BE2C (cell line): ENCODE measurements around the gene TRIM37.

Experiments used
- DNase-seq: peaks from one replicate; pipeline ENCODE4 v3.0.0-alpha.2; 2020
- H3K27me3 ChIP-seq: fragments of 250-450 bp; sonication (Bioruptor Pico); 2 replicates; pipeline ENCODE4 v1.5.1; 2020; ENCODE audit warnings: mild to moderate bottlenecking
- H3K36me3 ChIP-seq: fragments of 250-450 bp; sonication (Bioruptor Pico); 2 replicates; pipeline ENCODE4 v1.5.1; 2020; ENCODE audit warnings: mild to moderate bottlenecking
- H3K4me1 ChIP-seq: fragments of 250-450 bp; sonication (Bioruptor Pico); 2 replicates; pipeline ENCODE4 v1.5.1; 2020
- H3K4me3 ChIP-seq: 2 replicates; pipeline ENCODE4 v1.5.1; 2011; ENCODE audit warnings: low read depth, low read length
- H3K9me3 ChIP-seq: fragments of 250-450 bp; sonication (Bioruptor Pico); 2 replicates; pipeline ENCODE4 v1.5.1; 2020
- CTCF ChIP-seq: IDR thresholded peaks from 2 replicates; pipeline ENCODE4 v1.5.1; 2012; ENCODE audit warnings: mild to moderate bottlenecking, low read depth, low read length

The TRIM37 gene

GRCh38 chr17:59121901-59122480 lies 15.3 kb upstream of the TRIM37 start:
- Histone ChIP-seq H3K36me3 (peaks cover 37% of the 10 kb centered on the region), H3K4me1 (no peaks in the 10 kb centered on the region), H3K27me3 (no peaks in the 10 kb centered on the region), H3K4me3 (no peak overlapping the region), H3K9me3 (no peaks in the 10 kb centered on the region)
- DNase-seq, result no peak
- no peak for TF ChIP-seq CTCF

GRCh38 chr17:59115474-59115873 lies 8.8 kb upstream of the TRIM37 start:
- Histone ChIP-seq H3K27me3 (no peaks in the 10 kb centered on the region), H3K4me3 (no peak overlapping the region), H3K36me3 (peaks cover 42% of the 10 kb centered on the region), H3K9me3 (no peaks in the 10 kb centered on the region), H3K4me1 (no peaks in the 10 kb centered on the region)
- TF ChIP-seq CTCF, result no peak
- no peak for DNase-seq

- no peaks in the 10 kb centered on the region for H3K4me1 ChIP-seq
- no peak overlapping the region for H3K4me3 ChIP-seq
- H3K36me3 ChIP-seq, result peaks cover 23% of the 10 kb centered on the region
- no peaks in the 10 kb centered on the region for H3K9me3 ChIP-seq
- no peak for DNase-seq
- TF ChIP-seq CTCF, result no peak
- H3K27me3 ChIP-seq, result no peaks in the 10 kb centered on the region
Measured at GRCh38 chr17:59111539-59111938, 4.9 kb upstream of the TRIM37 start.

GRCh38 chr17:59110973-59111372 lies 4.3 kb upstream of the TRIM37 start:
- H3K36me3 ChIP-seq, result peaks cover 23% of the 10 kb centered on the region
- no peak overlapping the region for H3K4me3 ChIP-seq
- H3K27me3 ChIP-seq, result no peaks in the 10 kb centered on the region
- no peak for TF ChIP-seq CTCF
- H3K4me1 ChIP-seq, result no peaks in the 10 kb centered on the region
- H3K9me3 ChIP-seq, result no peaks in the 10 kb centered on the region
- DNase-seq, result no peak

- no peak overlapping the region for H3K4me3 ChIP-seq
- no peaks in the 10 kb centered on the region for H3K27me3 ChIP-seq
- peaks cover 12% of the 10 kb centered on the region for H3K36me3 ChIP-seq
- DNase-seq, result no peak
- no peaks in the 10 kb centered on the region for H3K9me3 ChIP-seq
- TF ChIP-seq CTCF, result no peak
- H3K4me1 ChIP-seq, result no peaks in the 10 kb centered on the region
Measured at GRCh38 chr17:59108400-59109102, 1.9 kb upstream of the TRIM37 start.

- no peaks in the 10 kb centered on the region for H3K9me3 ChIP-seq
- no peak for DNase-seq
- no peaks in the 10 kb centered on the region for H3K4me1 ChIP-seq
- peak overlapping the region; percentile 81 for H3K4me3 ChIP-seq
- no peak for TF ChIP-seq CTCF
- H3K36me3 ChIP-seq, result peaks cover 9% of the 10 kb centered on the region
- no peaks in the 10 kb centered on the region for H3K27me3 ChIP-seq
Measured at GRCh38 chr17:59107306-59107670, 608 bp upstream of the TRIM37 start.
